H9 (cell line): ENCODE results near the gene PARP1. TPM values are rescaled to one million over a fixed set of nuclear protein-coding genes. Genes with fewer than 3 reads are reported as not detected.

Source experiments
- DNase-seq: peaks from one replicate; pipeline ENCODE4 v3.0.0-alpha.2; 2017
- H2AFZ ChIP-seq: one replicate; pipeline ENCODE4 v1.6.1; 2013; ENCODE audit warnings: mild to moderate bottlenecking, low read length, control low read depth, moderate library complexity
- H2AK5ac ChIP-seq: 2 replicates; pipeline ENCODE4 v1.6.1; 2013; ENCODE audit warnings: low read length, control low read depth, mixed read lengths; ENCODE audit not compliant: insufficient read length
- H2BK120ac ChIP-seq: one replicate; pipeline ENCODE4 v1.6.1; 2013; ENCODE audit warnings: low read depth, mild to moderate bottlenecking, low read length, control low read depth, inconsistent platforms; ENCODE audit not compliant: poor library complexity, severe bottlenecking
- H2BK12ac ChIP-seq: 2 replicates; pipeline ENCODE4 v1.6.1; 2013; ENCODE audit warnings: low read length, control low read depth, mixed read lengths, low read depth; ENCODE audit not compliant: insufficient read length
- H2BK15ac ChIP-seq: 2 replicates; pipeline ENCODE4 v1.6.1; 2013; ENCODE audit warnings: low read depth, low read length, control low read depth
- H2BK20ac ChIP-seq: one replicate; pipeline ENCODE4 v1.6.1; 2013; ENCODE audit warnings: low read depth, mild to moderate bottlenecking, low read length, control low read depth, inconsistent platforms; ENCODE audit not compliant: poor library complexity, severe bottlenecking
- H2BK5ac ChIP-seq: 2 replicates; pipeline ENCODE4 v1.6.1; 2013; ENCODE audit warnings: low read length, control low read depth, mixed read lengths; ENCODE audit not compliant: insufficient read length
- H3K14ac ChIP-seq: 2 replicates; pipeline ENCODE4 v1.6.1; 2013; ENCODE audit warnings: low read length, control low read depth; ENCODE audit not compliant: insufficient read depth
- H3K18ac ChIP-seq: 2 replicates; pipeline ENCODE4 v1.6.1; 2013; ENCODE audit warnings: low read depth, mild to moderate bottlenecking, mixed read lengths, low read length, control low read depth; ENCODE audit not compliant: insufficient read length
- H3K23ac ChIP-seq: 2 replicates; pipeline ENCODE4 v1.6.1; 2013; ENCODE audit warnings: low read length, control low read depth, mixed read lengths, low read depth; ENCODE audit not compliant: insufficient read length
- H3K23me2 ChIP-seq: 2 replicates; pipeline ENCODE4 v1.6.1; 2013; ENCODE audit warnings: low read depth, mild to moderate bottlenecking, mixed read lengths, low read length, control low read depth; ENCODE audit not compliant: insufficient read length, poor library complexity, severe bottlenecking
- H3K27ac ChIP-seq: 2 replicates; pipeline ENCODE4 v1.5.1; 2013; ENCODE audit warnings: low read length, control low read depth, mixed read lengths, low read depth; ENCODE audit not compliant: insufficient read length
- H3K27me3 ChIP-seq: 2 replicates; pipeline ENCODE4 v1.6.1; 2013; ENCODE audit warnings: low read length, control low read depth, inconsistent platforms; ENCODE audit not compliant: insufficient read depth
- H3K4ac ChIP-seq: 2 replicates; pipeline ENCODE4 v1.6.1; 2013; ENCODE audit warnings: low read depth, mild to moderate bottlenecking, control low read depth, inconsistent platforms, low read length, moderate library complexity
- H3K4me1 ChIP-seq: 2 replicates; pipeline ENCODE4 v1.6.1; 2013; ENCODE audit warnings: low read length, control low read depth, inconsistent platforms; ENCODE audit not compliant: insufficient read depth
- H3K4me2 ChIP-seq: 2 replicates; pipeline ENCODE4 v1.6.1; 2013; ENCODE audit warnings: low read length, control low read depth, mixed read lengths; ENCODE audit not compliant: insufficient read length, insufficient read depth
- H3K56ac ChIP-seq: 2 replicates; pipeline ENCODE4 v1.6.1; 2013; ENCODE audit warnings: low read depth, mild to moderate bottlenecking, mixed read lengths, low read length, control low read depth; ENCODE audit not compliant: insufficient read length
- H3K79me1 ChIP-seq: 2 replicates; pipeline ENCODE4 v1.6.1; 2013; ENCODE audit warnings: low read depth, mild to moderate bottlenecking, moderate library complexity, low read length, control low read depth, inconsistent platforms; ENCODE audit not compliant: insufficient read depth, poor library complexity, severe bottlenecking
- H3K79me2 ChIP-seq: 2 replicates; pipeline ENCODE4 v1.6.1; 2013; ENCODE audit warnings: low read length, control low read depth, inconsistent platforms; ENCODE audit not compliant: insufficient read depth
- H3K9ac ChIP-seq: 2 replicates; pipeline ENCODE4 v1.6.1; 2013; ENCODE audit warnings: low read length, control low read depth, mixed read lengths; ENCODE audit not compliant: insufficient read length; ENCODE audit errors: extremely low read depth
- H3K9me3 ChIP-seq: one replicate; pipeline ENCODE4 v1.6.1; 2013; ENCODE audit warnings: low read depth, low read length, inconsistent platforms; ENCODE audit not compliant: control insufficient read depth
- H3T11ph ChIP-seq: one replicate; pipeline ENCODE4 v1.6.1; 2013; ENCODE audit warnings: mild to moderate bottlenecking, low read length, control low read depth, inconsistent platforms
- H4K20me1 ChIP-seq: one replicate; pipeline ENCODE4 v1.6.1; 2013; ENCODE audit not compliant: control insufficient read depth, insufficient read length, insufficient read depth
- H4K5ac ChIP-seq: 2 replicates; pipeline ENCODE4 v1.6.1; 2013; ENCODE audit warnings: low read depth, mild to moderate bottlenecking, mixed read lengths, low read length, control low read depth; ENCODE audit not compliant: insufficient read length
- H4K8ac ChIP-seq: replicated peaks from 2 replicates; pipeline ENCODE4 v1.6.1; 2013; ENCODE audit warnings: low read length, control low read depth, mixed read lengths, low read depth; ENCODE audit not compliant: insufficient read length
- H4K91ac ChIP-seq: 2 replicates; pipeline ENCODE4 v1.6.1; 2013; ENCODE audit warnings: low read depth, mild to moderate bottlenecking, moderate library complexity, mixed read lengths, low read length, control low read depth; ENCODE audit not compliant: insufficient read length
- H3K27ac Mint-ChIP-seq, 3 experiments: 2 replicates in 2 of 3; 3 replicates in 1 of 3; pipeline ENCODE4 v1.8.0; 2020 to 2021; ENCODE audit warnings: mixed read lengths in 3 of 3, mild to moderate bottlenecking in 1 of 3, moderate library complexity in 1 of 3
- H3K27me3 Mint-ChIP-seq: 2 replicates; pipeline ENCODE4 v1.8.0; 2021; ENCODE audit warnings: low read depth, mild to moderate bottlenecking, moderate library complexity, mixed read lengths
- H3K36me3 Mint-ChIP-seq, 3 experiments: 2 replicates in 2 of 3; 3 replicates in 1 of 3; pipeline ENCODE4 v1.8.0; 2020 to 2021; ENCODE audit warnings: low read depth in 3 of 3, mixed read lengths in 3 of 3; ENCODE audit not compliant: insufficient read depth in 1 of 3
- H3K4me1 Mint-ChIP-seq, 2 experiments: 2 replicates each; pipeline ENCODE4 v1.8.0; 2020; ENCODE audit warnings: mixed read lengths in 2 of 2
- H3K4me3 Mint-ChIP-seq, 2 experiments: 2 replicates in 1 of 2; 3 replicates in 1 of 2; pipeline ENCODE4 v1.8.0; 2020 to 2021; ENCODE audit warnings: mild to moderate bottlenecking in 2 of 2, mixed read lengths in 2 of 2, moderate library complexity in 1 of 2
- H3K9me3 Mint-ChIP-seq, 2 experiments: 2 replicates in 1 of 2; 3 replicates in 1 of 2; pipeline ENCODE4 v1.8.0; 2020; ENCODE audit warnings: mild to moderate bottlenecking in 2 of 2, mixed read lengths in 2 of 2, moderate library complexity in 1 of 2
- WGBS: extraction: QIAGEN DNeasy Blood & Tissue Kit; methylation state at CpG from one replicate; pipeline ENCODE4 v1.1.7; 2013; ENCODE audit warnings: missing lambda C conversion rate, low lambda C conversion rate, mixed read lengths; ENCODE audit not compliant: insufficient read length; ENCODE audit errors: extremely low coverage; 5-methylcytosine and 5-hydroxymethylcytosine counted together
- total RNA-seq: library from RNA; stranded (reverse); gene quantifications from 2 replicates; pipeline ENCODE4 v1.2.1, GENCODE V29; 2021
- TF ChIP-seq, protein P1 (sequence below): fragments of 200-600 bp; sonication (generic); conservative IDR thresholded peaks from 3 replicates; pipeline ENCODE4 v1.8.0; 2021; ENCODE audit warnings: antibody characterized with exemption, mild to moderate bottlenecking

The PARP1 gene
- total RNA-seq, 1 experiment from 2014 or later: 337 TPM

DNA sequence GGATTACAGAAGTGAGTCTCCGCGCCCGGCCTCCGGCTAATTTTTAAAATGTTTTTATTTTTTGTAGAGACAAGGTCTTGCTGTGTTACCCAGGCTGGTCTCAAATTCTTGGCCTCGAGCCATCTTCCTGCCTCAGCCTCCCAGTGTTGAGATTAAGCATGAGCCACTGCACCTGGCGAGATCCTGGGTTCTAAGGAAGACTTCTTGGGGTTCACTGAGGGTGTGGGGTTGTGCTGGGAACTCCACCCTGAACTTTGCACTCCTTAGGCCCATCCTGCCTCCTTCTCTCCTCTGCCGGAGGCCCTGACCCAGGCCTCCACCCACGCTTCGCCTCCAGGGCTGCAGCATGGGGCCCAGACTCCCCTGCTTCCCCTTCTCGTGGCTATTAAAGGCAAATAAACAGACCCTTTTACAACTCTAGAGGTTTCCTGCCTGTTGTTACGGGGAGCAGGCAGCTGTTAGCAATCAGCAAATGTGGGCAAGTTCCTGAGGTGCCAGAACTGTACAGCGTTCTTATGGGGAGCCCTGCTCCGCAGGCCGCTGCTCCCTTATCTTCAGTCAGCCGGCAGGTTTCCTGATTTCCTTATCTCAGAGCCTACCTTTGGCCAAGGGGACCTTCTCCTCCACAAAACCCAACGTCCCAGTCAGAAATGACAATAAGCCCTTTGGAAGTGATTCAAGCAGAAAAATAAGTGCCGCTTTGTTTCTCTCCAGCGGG is 57.9 kb downstream of the PARP1 start:
- Histone ChIP-seq H3K23me2 (no peaks in the 10 kb centered on the region), H3K4ac (no peak overlapping the region), H4K5ac (no peak overlapping the region), H2BK5ac (no peak overlapping the region), H3K27me3 (no peaks in the 10 kb centered on the region), H2AK5ac (no peak overlapping the region), H4K8ac (no peak overlapping the region), H3K9ac (no peak overlapping the region), H2AFZ (no peak overlapping the region), H3K4me1 (no peaks in the 10 kb centered on the region; the same call in 1 of the 2 replicates), H3K9me3 (no peaks in the 10 kb centered on the region), H3K14ac (no peak overlapping the region), H2BK120ac (no peak overlapping the region), H3K79me1 (no peaks in the 10 kb centered on the region), H2BK12ac (no peak overlapping the region), H2BK15ac (no peak overlapping the region), H3K27ac (no peak overlapping the region), H3K23ac (no peak overlapping the region), H4K91ac (no peak overlapping the region), H3K4me2 (no peak overlapping the region), H3T11ph (no peak overlapping the region), H3K18ac (no peak overlapping the region), H4K20me1 (no peaks in the 10 kb centered on the region), H3K56ac (no peak overlapping the region), H3K79me2 (no peaks in the 10 kb centered on the region), H2BK20ac (no peak overlapping the region)
- TF ChIP-seq, protein P1, sequence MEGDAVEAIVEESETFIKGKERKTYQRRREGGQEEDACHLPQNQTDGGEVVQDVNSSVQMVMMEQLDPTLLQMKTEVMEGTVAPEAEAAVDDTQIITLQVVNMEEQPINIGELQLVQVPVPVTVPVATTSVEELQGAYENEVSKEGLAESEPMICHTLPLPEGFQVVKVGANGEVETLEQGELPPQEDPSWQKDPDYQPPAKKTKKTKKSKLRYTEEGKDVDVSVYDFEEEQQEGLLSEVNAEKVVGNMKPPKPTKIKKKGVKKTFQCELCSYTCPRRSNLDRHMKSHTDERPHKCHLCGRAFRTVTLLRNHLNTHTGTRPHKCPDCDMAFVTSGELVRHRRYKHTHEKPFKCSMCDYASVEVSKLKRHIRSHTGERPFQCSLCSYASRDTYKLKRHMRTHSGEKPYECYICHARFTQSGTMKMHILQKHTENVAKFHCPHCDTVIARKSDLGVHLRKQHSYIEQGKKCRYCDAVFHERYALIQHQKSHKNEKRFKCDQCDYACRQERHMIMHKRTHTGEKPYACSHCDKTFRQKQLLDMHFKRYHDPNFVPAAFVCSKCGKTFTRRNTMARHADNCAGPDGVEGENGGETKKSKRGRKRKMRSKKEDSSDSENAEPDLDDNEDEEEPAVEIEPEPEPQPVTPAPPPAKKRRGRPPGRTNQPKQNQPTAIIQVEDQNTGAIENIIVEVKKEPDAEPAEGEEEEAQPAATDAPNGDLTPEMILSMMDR: no peak
- Mint-ChIP-seq H3K4me3 (no peak overlapping the region), H3K27ac (0 out of 7 replicates have a peak overlapping the region, but pooled peaks of 1 of the 3 experiments have one; percentile 35), H3K9me3 (no peaks in the 10 kb centered on the region), H3K36me3 (no peaks in the 10 kb centered on the region), H3K27me3 (no peaks in the 10 kb centered on the region), H3K4me1 (peaks cover 7 to 12% of the 10 kb centered on the region in 2 experiments; a peak in 3 of 4 replicates)
- no peak for DNase-seq
- no CpG with 5 or more reads among the region's 18 CpGs for WGBS
